Cardiac fibroblast (primary cell): ENCODE measurements around the gene DPH2.

Source experiments
- DNase-seq, 2 donors: peaks; one replicate each; pipeline versions ENCODE4 v3.0.0 to v3.0.0-alpha.2; 2010; ENCODE audit warnings: low read depth in 2 of 2
- H3K4me3 ChIP-seq, 2 donors: replicated peaks in 1 of 2; 1 replicate in 1 of 2; 2 replicates in 1 of 2; pipeline ENCODE4 v1.5.1; 2011; ENCODE audit warnings: low read depth in 2 of 2, low read length in 2 of 2, mild to moderate bottlenecking in 2 of 2, moderate library complexity in 1 of 2
- CTCF ChIP-seq: IDR thresholded peaks from one replicate; pipeline ENCODE4 v1.5.1; 2011; ENCODE audit warnings: low read depth, mild to moderate bottlenecking, low read length, inconsistent platforms

DPH2 gene

GRCh38 chr1:43935711-43936427, 33.9 kb upstream of the DPH2 start:
- peak overlapping the region in 1 of 2 donors; percentile 10 for H3K4me3 ChIP-seq
- no peak for TF ChIP-seq CTCF
- DNase-seq, result no peak

- TF ChIP-seq CTCF, result peak; percentile 1
- DNase-seq, result peak; percentile 26 to 35
- H3K4me3 ChIP-seq, result peak overlapping the region in 1 of 2 donors; percentile 10
Measured at GRCh38 chr1:43936431-43937151, 33.2 kb upstream of the DPH2 start.

- no peak for DNase-seq
- no peak for TF ChIP-seq CTCF
Measured at GRCh38 chr1:43937179-43937865, 32.5 kb upstream of the DPH2 start.

GRCh38 chr1:43938383-43938782, 31.4 kb upstream of the DPH2 start:
- DNase-seq, result no peak
- TF ChIP-seq CTCF, result no peak

More at GRCh38 chr1:43937179-43937865, 32.5 kb upstream of the DPH2 start:
- H3K4me3 ChIP-seq, result no peak overlapping the region

GRCh38 chr1:43938892-43939587, 30.8 kb upstream of the DPH2 start:
- DNase-seq, result no peak
- no peak overlapping the region for H3K4me3 ChIP-seq
- TF ChIP-seq CTCF, result no peak

More at GRCh38 chr1:43938383-43938782, 31.4 kb upstream of the DPH2 start:
- H3K4me3 ChIP-seq, result no peak overlapping the region

- no peak overlapping the region for H3K4me3 ChIP-seq
- no peak for DNase-seq
- no peak for TF ChIP-seq CTCF
Measured at GRCh38 chr1:43942411-43942810, 27.4 kb upstream of the DPH2 start.
